ENCODE data around the gene GUCA1C.

GUCA1C gene

DNA sequence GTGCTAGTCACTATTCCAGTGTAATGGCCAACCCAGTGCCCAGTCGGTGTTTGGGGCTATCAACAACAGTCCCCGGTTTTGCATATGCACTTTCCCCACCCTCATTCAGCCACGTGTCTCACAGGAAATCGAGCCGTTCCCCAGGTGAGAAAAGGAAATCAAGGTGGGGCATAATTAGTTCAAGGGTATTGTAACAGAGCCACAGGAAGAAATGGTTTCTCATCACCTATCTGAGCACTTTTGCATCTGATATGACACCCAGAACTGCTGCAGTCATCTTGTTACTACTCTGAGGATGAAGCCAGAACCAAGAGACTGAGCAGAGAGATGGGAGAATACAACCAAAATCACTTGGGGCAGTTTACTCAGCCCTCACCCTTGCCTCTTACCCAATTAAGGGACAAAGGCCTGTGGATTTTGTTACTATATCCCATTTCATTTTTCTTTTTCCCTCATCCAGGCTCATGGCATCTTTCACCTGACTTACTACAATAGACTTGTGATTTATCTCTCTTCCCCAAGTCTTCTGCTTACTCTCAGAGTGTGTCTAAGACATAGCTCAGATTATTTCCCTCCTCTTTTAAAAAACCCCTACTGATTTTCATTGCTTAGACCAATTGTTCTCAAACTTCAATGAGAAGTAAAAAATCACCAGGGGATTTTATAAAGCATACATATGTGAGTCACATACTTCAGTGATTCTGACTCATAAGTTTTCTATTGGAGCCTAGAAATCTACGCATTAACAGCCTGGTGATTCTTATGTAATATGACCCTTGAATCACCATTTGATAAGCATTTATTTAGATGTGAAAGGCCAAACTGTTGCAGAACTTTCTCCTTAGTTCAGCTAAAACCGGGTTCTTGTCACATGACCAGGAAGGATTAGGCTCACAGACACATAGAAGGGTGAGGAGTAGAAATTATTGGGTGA lies 90.5 kb downstream of the GUCA1C start:
- TF ChIP-seq, protein P1, sequence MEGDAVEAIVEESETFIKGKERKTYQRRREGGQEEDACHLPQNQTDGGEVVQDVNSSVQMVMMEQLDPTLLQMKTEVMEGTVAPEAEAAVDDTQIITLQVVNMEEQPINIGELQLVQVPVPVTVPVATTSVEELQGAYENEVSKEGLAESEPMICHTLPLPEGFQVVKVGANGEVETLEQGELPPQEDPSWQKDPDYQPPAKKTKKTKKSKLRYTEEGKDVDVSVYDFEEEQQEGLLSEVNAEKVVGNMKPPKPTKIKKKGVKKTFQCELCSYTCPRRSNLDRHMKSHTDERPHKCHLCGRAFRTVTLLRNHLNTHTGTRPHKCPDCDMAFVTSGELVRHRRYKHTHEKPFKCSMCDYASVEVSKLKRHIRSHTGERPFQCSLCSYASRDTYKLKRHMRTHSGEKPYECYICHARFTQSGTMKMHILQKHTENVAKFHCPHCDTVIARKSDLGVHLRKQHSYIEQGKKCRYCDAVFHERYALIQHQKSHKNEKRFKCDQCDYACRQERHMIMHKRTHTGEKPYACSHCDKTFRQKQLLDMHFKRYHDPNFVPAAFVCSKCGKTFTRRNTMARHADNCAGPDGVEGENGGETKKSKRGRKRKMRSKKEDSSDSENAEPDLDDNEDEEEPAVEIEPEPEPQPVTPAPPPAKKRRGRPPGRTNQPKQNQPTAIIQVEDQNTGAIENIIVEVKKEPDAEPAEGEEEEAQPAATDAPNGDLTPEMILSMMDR (conservative IDR thresholded peaks at IDR 0.05; ENCODE audit: low read depth, low read length) = no peak
- DNase-seq (ENCODE audit: low read depth) = peak; percentile 76
- H3K4me3 ChIP-seq (ENCODE audit: low read depth, low read length) = no peak overlapping the region

DNA sequence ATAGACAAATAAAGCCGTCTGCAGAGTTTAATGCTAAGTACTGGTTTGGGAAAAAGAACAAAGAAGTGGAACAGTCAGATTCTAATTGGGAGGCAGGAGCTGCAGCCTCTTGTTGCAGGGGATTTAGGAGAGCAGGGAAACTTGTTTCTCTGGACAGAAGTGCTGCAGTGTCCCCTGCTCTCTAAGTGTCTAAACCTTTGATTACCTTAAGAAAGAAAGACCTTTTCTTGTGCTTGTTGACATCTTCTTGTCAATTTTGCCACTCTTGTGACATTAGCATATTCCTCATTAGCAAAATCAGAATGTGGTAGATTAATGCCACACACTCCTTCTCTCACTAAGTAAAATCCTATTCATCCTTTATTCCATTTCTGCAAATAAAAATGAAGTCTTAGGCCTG lies 92.3 kb downstream of the GUCA1C start:
- no peak overlapping the region for H3K4me3 ChIP-seq (ENCODE audit: low read depth, low read length)
- DNase-seq (ENCODE audit: low read depth) = no peak
- TF ChIP-seq, protein P1 (conservative IDR thresholded peaks at IDR 0.05; ENCODE audit: low read depth, low read length) = no peak

Measured in choroid plexus epithelial cell (primary cell).